OCI-M1 (cell line): ENCODE results near the gene CLCN6.

Source experiments
- DNase-seq: peaks from one replicate; lab custom pipeline; 2025; lab: John Stamatoyannopoulos, UW

CLCN6 gene

GRCh38 chr1:11780380-11781147 lies 25.4 kb upstream of the CLCN6 start:
- no peak for DNase-seq

DNA sequence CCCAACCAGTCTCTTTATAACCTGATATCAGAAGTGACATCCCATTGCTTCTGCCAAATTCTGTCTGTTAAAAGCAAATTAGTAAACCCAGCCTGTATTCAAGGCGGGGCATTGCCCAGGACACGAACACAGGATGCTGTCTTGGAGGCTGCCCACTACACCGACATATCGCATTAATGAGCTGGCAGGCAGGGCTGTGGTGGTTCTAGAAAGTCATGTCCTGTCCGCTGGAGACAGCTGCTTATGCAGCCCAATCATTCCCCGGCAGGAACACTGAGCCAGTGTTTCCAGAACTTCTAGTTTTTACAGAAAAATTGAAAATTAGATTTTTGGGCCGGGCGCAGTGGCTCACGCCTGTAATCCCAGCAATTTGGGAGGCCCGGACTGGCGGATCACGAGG lies 24.7 kb upstream of the CLCN6 start:
- no peak for DNase-seq

DNA sequence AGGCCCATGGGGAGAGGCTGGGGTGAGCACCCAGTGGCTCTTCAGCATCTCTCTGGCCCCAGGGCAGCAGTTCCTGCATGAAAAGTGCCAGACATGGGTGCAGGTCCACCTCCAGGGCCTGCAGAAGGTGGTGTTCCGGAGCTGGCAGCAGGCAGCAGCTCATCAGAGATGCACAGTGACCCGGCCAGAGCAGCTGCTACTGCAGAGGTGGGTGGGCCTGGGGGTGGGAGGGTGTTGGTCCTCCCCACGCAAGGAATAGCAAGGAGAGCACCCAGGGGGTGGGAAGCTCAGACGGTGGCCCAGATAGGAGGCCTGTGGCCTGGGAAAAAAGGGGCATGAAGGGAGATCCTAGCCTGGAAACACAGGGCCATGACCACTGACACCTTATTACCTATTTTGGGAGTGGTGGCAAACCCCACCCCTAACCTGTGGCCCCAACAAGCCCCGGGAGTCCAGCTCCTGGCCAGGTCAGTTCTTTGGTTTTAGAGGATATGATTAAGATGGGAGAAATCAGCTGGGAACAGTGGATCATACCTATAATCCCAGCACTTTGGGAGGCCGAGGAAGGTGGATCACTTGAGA lies 23.8 kb upstream of the CLCN6 start:
- DNase-seq: no peak

GRCh38 chr1:11783556-11783955 lies 22.4 kb upstream of the CLCN6 start:
- DNase-seq: no peak

GRCh38 chr1:11784256-11784992 lies 21.6 kb upstream of the CLCN6 start:
- no peak for DNase-seq

DNA sequence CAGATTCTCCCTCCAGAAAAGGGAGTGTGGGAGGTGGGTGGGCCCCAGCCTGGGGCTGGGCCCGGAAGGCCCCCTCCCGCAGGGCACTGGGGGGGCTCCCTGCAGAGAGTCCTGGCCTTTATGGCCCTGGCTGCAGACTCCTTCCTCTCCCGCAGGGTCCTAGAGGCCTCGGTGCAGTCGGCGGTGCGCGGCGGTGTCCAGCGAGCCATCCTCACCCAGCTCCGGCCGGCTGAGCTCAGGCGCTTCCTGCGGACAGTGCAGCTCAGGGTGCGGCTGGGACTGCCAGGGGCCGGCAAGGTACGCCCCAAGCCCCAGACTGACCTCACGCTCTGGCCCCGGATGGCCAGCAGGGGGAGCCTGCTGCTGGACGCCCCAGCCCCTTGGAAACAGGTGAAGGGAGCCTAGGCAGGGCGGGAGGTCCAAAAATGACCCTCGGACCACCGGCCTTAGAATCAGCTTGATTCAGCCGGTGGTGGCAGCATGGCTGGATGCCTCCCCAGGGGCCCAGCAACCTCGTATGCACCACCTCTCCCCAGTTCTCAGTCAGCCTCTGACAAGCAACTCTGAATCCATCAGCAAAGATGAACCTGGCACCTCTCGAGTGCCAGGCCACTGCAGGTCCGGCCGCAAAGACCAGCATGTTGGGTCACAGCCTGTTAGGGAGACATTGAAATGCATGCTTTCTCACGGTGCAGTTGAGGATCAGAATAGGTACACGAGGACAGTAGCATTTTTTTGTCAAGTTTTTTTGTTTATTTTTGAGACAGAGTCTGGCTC lies 20.8 kb upstream of the CLCN6 start:
- DNase-seq: peak; percentile 65

DNA sequence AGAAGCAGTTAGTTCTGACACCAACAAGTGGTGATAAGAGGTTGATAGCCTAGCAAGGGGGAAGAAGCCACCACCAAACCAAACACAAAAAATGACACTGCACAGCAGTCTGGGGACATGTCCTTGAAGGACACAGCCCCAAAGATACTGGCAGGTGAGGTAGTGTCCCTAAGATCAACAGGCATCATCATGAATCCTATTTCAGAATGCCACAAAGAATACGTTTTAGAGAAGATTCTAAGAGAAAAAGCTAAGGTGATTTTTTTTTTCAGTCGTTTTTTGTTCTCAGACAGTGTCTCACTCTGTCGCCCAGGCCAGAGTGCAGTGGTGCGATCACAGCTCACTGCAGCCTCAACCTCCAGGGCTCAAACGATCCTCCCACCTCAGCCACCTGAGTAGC lies 19.8 kb upstream of the CLCN6 start:
- DNase-seq: peak; percentile 54

DNA sequence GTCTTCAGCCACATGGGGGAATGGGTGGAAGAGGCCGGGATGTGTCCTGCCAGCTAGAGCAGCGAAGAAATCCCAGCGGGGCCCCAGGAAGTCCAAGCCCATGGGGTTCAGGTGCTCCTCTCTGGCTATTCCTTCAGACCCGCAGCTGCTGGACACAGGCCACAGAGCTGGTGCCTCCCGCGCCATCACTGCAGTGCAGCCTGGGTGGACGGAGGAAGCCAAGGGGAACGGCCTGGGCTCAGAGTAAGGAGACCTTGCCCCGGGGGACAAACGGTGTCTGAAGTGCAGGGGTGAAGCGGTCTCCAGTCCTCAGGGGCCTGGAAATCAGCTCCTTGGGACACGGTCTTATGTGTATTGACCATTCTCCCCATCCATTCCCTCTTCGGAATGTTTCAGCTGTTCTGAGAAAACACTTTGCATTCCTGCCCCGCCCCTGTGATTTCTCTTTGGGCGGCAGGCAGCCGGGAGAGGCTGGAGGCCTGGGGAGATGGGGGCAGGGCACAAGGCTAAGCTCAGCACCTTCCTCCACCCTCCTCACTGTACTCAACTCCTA lies 18.7 kb upstream of the CLCN6 start:
- no peak for DNase-seq

DNA sequence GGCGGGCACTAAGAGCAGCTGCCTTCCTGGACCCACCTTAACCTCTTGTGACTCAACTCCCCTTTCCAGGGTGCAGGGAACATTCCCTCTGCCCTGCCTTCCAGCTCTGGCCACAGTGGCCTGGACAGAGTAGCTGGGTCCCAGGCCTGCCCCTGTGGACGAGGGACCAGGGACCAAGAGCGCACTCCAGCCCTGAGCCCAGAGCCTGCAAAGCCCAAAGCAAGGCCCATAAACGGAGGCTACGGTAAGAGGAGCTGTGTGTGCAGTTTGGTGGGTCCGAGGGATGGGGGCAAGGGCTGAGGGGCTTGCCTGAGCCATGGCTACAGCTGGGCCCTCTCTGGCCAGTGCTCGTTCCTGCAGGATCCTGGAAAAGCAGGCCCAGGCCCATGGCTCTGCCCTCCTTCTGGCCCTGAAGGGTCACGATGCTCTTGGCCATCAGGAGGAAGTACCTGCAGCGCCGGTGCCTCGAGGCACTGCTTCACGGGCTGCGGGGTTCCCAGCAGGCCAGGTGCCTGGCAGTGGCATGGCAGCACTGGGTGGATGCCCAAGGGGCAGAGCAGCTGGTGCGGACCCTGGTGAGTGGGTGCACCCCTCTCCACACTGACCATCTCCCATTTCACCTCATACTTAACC lies 18.1 kb upstream of the CLCN6 start:
- no peak for DNase-seq

GRCh38 chr1:11788549-11789053 lies 17.4 kb upstream of the CLCN6 start:
- no peak for DNase-seq

- no peak for DNase-seq
These were observed 16.6 kb upstream of the CLCN6 start for GRCh38 chr1:11789126-11790067.

GRCh38 chr1:11790101-11790879 lies 15.7 kb upstream of the CLCN6 start:
- no peak for DNase-seq

DNA sequence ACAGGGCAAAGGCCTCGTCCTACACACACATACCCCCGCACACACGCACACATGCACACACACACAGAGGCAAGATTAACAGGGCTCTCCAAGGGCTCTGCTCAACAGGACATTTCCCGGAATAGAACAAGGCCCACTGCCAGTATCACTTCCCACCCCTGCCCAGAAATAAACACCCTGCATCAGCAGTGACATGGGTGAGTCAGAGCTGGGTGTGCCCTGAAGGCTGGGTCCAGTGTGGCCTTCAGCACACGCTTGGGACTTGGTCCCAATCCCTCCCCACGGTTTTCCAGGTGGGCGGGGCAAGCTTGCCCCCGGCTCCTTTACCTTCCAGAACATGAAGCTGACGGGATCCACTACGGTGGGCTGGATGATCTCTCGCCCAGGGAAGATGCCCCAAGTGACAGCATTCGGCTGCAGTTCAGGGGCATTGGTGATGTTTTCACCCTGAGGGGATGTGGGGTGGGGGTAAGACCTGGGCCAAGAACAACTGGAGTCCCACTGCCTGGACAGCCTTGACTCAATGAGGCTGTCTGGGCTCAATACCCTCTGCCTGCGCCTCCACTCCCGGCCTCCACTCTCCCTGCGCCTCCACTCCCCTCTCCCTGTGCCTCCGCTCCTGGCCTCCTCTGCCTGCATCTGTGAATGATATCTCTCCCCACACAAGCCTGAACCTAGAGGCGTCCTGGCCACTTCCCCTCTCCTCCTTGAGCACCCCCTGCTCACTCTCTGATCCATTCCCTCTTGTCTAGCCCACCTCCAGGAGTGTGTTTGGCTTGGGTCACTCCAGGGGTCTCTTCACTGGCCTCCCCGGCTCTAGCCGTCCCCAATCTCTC lies 14.9 kb upstream of the CLCN6 start:
- peak; percentile 25 for DNase-seq

DNA sequence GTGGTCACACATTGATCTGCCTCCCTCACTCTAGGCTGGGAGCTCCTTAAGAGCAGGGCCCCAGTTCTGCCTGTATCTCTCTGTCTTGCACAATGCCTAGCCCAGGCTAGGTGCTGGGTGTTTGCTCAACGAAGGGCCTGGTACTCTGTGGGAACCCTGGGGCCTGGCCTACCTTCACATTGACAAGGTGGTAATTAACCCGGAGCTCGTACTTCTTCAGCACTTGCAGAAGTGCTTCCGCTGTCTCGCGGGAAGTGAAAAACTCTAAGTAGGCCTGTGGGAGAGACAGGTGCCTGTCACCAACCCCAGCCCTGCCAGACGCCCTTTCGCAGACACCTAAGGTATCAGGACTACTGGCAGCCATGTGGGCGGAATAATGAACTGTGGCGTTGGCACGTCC lies 13.9 kb upstream of the CLCN6 start:
- no peak for DNase-seq

DNA sequence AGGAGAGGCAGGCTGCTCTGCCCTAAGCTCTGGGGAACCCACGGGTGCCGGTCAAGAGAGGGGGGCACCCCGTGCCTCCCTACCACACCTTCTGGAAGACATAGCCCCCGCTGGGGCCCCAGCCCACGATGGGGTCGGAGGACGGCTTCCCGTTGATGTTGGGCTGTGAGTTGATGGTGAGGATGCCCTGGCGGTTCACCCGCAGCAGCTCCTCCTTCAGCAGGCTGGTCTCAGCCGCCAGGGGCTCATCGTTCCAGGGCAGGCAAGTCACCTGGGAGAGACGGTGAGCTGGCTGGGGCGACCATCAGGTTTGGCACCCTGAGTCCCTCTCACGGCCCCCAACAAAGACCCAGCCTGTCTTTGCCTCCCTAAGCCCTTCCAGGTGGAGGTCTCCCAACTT lies 12.2 kb upstream of the CLCN6 start:
- no peak for DNase-seq

DNA sequence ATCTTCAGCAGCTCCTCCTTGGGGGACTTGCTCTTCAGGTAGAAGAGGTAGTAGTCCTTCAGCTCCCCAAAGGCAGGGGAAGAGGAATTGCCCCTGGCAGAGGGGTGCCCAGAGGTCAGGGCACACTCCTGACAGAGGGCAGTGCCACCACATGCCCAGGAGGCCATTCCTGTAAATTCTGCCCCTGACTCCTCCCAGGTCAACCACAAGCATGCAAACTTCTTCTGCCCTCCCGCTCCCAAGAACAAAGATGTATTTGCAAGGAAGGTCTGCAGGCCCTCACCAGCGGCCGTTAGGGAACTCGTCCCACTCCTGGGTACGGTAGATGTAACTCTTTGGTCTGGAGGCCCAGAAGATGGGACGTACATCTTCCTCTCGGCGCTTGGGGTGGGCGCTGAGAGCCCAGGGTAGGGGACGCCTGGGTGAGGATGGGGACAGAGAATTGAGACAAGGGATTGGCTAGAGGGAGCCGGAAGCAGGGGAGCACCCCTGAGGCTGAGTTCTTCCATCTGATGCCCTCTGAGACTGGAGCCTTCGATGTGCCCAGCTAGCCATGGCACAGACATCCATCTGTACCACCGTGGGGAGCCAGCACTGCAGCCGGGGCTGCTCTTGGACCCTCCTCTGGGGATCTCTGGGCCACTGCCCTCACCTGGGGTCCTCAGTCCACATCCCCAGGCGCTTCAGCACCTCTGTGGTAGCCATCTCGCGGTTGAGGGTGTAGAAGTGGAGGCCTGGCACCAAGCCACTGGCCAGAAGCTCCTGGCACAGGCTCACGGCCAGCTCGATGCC lies 11.3 kb upstream of the CLCN6 start:
- no peak for DNase-seq

DNA sequence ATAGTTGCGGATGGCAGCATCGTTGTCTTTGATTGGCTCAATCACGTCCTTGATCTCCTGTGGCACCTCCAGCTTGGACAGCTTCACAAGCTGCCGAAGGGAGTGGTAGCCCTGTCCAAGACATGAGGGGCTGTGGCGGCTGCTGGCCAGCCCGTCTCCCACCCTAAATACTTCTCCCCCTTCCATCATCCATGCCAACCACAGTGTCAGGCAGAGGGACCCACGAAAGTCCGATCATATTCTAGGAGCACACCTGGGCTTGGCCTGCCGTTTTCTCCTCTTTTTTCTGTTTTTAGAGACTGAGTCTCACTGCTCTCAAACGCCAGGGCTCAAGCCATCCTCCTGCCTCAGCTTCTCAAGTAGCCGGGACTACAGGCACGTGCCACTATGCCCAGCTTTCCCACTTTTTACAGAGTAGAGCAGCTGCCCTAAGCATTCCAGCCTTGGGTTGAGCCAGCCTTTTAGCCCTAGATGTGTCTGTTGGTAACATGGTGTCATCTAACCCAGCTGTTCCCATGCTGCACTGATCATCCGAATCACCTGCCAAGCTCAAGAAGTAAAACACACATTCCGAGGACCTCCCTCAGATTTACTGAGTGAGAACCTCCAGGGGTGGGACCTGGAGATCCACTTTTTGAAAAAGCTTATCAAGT lies 10.6 kb upstream of the CLCN6 start:
- no peak for DNase-seq
